HuH-7 (cell line): ENCODE results near the gene NOD1.
"Not testable (repeated sequence)": the region's sequence is repeated elsewhere in the genome, so short reads cannot be mapped to it uniquely, and the experiment has no call there.

Source experiments
- DNase-seq: peaks from one replicate; pipeline ENCODE4 v3.0.0; 2011; ENCODE audit warnings: low spot score

The NOD1 gene, protein sequence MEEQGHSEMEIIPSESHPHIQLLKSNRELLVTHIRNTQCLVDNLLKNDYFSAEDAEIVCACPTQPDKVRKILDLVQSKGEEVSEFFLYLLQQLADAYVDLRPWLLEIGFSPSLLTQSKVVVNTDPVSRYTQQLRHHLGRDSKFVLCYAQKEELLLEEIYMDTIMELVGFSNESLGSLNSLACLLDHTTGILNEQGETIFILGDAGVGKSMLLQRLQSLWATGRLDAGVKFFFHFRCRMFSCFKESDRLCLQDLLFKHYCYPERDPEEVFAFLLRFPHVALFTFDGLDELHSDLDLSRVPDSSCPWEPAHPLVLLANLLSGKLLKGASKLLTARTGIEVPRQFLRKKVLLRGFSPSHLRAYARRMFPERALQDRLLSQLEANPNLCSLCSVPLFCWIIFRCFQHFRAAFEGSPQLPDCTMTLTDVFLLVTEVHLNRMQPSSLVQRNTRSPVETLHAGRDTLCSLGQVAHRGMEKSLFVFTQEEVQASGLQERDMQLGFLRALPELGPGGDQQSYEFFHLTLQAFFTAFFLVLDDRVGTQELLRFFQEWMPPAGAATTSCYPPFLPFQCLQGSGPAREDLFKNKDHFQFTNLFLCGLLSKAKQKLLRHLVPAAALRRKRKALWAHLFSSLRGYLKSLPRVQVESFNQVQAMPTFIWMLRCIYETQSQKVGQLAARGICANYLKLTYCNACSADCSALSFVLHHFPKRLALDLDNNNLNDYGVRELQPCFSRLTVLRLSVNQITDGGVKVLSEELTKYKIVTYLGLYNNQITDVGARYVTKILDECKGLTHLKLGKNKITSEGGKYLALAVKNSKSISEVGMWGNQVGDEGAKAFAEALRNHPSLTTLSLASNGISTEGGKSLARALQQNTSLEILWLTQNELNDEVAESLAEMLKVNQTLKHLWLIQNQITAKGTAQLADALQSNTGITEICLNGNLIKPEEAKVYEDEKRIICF

DNA sequence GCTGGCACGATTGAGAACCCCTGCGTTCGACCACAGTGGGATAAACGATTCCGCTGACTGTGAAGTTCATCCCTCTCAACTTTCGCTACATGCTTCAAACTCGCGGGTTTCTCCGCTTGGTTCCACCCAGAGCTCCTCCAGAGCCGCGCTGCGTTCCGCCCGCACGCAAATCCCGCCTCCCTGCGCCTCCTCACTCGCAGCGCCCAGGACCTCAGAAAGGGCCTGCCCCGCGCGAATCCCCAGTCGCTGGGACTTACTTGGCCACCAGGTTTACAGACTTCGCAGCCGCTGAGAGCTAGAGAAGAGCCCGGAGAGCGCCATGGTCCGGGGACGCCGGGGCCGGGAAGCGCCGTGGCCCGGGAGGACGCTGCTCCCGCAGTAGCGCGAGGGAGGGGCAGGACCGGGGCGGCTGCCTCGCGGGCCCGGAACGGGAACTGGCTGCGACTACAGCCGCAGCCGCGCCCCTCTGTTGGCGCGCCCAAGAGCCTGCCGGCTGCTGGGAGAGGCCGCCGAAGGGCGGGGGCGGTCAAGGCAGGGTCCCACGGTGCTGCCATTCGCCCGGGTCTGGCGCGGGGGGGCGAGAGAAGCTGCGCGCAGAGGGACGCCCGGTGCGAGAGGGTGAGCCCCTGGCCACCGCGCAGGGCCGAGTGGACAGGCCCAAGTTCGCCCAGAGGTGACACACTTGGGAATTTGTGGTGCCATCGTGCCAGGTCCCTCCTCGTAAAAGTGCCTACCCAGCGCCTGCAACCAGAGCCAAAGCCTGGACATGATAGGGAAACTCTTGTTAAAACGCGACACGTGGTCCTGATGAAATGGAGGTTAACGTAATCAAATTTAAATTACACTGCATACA lies at the start of gene NOD1:
TSS of gene NOD1 (minus strand) at position 436 of the 853 bp plus-strand sequence. CDS start 21,863 bp downstream, outside the sequence.
- peak; percentile 77 for DNase-seq

DNA sequence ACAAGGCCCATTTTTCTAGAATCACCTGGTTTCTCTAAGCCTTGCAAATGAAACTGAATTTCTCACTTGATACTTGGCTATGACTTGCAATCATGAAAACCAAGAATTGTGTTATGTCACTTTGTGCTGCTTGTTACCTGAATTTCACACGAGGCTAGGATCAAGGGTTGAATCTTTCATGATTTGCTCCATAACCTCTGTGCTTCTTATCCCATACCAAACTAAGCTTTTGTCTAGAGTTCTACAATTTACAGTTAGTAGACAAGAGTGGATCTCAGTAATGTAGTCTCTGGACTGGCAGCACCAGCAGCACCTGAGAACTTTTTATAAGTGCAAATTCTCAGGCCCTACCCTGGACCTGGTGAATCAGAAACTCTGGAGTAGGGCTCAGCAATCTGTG lies 48.7 kb upstream of the NOD1 start:
- not testable (repeated sequence) for DNase-seq

DNA sequence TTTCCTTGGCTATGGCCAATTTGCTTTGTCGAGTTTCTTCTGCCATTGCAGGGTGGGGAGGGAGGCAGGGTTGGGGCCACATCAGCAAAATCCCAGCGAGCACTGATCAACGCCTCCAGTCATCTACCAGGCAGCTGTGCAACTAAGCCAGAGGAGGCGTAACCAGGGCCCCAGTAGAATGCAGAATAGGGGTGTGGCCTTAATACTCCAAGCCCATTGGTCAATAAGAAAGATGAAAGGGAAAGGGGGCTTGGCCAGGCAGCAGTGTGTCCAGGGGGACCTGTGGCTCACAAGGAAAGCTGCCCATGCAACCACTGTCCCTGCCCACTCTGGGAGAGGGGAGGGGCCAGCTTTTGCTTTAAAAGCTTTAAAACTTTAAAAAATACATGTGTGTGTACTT lies 47.6 kb upstream of the NOD1 start:
- DNase-seq: no peak

DNA sequence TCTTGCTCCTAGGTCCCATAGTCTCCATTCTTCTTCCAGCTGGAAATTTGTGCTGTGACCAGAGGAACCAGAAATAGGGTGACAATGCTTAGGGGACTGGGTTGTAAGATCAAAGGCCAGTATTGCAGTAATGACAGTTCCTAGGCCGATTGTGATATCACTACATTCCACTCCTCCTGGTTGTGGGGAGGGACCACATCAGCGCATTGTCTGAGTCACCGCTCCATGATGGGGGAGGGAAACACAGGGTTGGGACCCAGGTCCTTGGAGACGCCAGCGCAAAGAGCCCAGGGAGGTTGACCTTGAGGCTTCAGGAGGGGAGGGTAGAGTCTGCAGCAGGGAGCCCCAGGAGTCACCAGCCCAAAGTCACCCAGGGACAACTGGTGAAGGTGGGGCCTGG lies 46.8 kb upstream of the NOD1 start:
- DNase-seq: no peak

DNA sequence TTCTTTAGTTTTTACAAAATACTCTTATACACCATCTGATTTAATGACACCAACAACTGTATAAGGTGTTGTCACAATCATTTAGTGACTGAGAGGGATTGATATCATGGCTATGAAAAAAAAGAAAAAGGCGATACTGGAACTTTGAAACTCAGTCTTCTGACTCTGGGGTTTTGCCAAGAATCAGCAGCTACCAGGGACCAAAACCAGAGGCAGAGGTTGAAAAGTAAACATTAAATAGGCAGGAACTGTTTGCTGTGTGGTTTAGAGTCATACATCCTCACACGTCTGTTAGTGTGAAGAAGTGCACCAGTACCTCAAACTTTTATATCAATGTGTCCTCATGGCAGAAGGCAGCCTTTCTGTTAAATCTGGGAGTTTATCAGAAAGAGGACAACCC lies 46.0 kb upstream of the NOD1 start:
- no peak for DNase-seq

DNA sequence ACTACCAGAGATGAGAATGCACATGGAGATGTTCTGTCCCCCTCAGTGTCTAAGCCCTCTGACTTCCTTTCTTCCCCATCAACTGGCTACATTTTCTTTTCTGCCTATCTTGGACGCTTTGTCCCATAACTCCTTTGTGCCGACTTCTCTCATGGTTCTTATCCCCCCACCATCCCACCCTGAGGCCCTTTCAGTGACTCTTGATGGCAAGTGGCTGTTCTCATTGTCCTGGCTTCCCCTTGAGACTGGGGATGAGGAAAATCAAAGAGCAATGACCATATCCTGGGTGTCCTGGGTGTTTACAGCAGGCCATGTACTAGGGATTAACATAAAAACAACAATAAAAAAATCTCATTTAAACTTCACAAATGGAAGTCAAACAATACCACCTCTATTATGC lies 44.9 kb upstream of the NOD1 start:
- no peak for DNase-seq

DNA sequence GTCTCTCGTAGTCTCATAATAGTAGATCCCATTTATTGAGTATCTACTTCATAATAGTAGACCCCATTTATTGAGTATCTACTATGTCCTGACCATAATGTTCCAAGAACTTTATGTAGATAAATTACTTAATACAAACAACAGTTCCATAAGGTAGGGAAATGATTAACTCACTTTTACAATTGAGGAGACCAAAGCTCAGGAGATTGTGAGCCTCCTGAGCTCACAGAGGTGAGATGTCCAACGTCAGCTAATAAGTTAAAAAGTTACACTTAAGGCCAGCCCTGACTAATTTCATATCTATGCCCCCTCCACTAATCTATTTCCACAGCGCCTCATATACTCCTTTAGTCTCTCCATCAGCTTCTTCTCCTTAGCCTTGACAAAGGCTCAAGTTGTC lies 43.6 kb upstream of the NOD1 start:
- no peak for DNase-seq

DNA sequence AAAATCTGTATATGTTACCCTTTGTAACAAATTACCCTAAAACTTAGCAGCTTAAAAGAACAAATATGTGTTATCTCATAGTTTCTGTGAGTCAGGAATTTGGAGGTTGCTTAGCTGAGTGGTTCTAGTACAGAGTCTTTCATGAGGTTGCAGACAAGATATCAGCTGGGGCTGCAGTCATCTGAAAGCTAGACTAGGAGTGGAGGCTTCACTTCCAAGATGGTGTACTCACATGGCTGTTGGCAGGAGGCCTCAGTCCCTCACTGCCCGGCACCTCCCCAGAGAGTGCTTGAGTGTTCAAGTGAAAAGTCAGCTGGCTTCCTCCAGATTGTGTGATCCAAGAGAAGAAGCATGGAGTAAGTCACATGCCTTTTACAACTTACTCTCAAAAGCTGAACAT lies 42.9 kb upstream of the NOD1 start:
- no peak for DNase-seq

DNA sequence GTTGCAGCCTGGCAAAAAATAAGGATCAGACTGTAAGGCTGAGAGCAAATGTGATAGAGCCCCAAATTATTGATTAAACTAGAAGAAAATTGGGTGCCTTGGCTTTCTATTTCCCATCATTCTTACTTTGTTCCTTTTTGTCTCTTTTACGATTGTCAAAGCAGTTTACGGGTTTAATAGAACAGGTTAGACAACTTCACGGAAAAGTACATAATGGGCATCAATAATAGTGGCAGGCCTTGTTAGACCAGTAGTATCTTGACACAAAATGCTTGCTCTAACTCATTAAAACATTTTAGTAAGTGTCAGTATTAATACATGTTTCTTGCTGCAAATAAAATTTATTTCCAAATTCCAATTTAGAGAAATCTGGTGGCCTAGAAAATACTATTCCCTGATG lies 40.5 kb upstream of the NOD1 start:
- DNase-seq: no peak

DNA sequence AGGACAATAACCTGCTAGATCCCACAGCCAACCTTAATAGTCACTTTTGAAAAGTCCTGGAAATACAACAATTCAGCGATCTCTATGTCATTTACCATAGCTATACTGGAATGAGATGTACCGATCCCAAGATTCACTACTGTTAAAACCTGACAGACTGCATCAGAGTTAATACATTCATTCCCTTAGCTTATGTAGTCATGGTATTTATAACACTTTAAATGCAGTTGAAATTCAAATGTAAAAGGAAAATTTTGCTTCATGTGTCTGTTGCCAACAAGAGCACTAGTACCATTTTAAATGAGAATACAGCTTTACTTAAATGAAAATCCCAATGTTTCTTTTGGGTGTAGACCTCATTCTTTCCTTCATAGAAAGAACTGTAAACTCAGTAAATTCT lies 37.2 kb upstream of the NOD1 start:
- no peak for DNase-seq

DNA sequence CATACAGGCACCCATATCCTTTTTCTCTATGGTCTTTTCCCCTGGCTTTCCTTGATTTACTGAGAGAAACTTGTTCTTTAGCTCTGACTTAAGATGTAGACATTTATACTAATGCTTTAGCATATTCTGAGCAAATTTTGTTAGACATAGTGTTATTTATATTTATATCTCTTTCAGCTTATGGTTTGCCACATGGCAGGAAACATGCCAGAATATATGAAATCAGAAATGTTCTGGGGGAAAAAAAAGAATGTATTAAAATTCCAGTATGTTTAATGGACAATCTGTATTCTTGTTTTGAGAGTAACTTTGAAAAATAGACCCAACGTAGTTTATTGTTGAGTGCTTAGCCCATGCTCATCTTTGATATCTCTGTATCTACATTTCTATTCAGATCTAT lies 36.2 kb upstream of the NOD1 start:
- DNase-seq: no peak

DNA sequence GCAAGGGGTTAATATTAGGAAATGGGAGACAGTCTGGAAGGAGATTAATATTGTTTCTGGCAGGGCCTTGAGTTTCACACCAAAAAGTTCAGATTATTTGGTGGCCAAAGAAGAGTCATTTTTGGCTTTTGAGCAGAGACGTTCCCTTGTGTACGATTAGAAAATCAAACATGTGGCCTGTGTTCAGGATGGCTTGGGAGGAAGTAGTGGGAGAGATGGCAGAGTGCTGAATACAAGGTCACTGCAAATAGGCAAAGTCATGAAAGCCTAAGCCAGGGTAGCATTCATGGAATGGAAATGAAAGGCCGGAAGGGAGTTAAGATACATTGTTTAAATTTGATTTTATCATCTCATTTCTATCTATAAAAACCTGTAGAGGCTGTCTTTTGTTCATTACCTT lies 35.6 kb upstream of the NOD1 start:
- DNase-seq: no peak

DNA sequence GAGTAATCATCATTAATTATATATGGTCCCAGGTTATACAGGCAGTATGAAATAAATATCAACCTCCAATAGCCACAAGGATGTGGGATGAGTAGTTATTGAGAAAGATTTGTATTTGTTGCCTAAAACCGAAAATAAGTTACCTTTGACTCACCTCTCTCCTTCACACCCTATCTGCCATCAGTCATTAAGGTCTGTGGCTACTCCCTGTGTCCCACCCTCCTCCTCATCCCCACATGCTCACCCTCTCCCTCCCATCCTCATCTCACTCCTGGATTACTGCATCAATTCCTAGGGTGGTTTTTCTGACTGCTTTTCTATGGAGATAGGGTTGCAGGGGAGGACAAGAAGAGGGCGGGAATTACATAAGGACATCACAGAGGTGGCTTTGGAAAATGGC lies 35.2 kb upstream of the NOD1 start:
- no peak for DNase-seq

DNA sequence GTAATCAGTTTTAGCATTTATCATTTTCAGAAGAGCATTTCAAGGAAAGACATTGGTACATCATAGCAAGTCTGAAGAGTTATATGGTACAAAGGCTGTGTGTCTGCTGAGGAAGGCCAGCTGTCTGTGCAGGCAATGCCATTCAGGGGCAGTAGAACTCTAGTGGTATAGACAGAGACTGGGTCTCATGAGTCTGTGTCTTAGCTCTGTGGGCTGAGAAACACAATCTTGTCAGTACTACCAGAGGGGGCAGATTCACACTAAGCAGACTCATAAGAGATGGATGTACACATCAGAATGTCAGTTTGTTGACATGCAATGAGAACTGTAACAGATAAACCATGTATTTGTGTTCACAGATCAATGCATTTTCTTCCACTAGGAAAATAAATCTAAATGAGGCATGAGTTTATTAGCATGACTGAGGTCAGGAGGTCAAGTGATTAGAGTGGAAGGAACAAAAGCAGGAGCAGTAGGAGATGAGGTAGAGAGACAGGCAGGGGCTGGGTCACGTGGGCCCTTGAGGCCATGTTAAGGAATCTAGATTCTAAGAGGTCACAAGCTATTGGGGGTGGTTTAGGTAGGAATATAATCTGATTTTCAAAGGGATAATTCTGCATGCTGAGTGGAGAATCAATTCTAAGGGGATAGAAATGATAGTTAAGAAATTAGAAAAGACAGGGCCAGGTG lies 33.5 kb upstream of the NOD1 start:
- no peak for DNase-seq

DNA sequence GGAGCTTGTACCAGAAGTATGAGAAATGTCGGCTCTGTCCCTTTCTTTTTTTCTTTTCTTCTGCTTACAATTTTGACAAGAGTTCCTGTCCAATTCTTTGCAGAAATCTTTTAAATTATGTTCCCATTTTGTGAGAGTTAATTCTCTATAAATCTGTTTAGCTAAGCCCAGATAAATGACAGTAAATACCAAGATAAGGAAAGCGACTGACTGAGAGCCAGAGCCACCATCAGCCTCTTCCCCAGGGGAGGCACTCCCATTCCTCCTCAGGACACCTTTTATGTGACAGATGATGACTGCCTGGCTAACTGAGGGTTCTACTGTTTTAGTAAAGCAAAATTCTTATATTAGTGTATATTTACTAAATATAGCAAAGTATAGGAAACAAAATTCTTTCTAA lies 32.9 kb upstream of the NOD1 start:
- no peak for DNase-seq

DNA sequence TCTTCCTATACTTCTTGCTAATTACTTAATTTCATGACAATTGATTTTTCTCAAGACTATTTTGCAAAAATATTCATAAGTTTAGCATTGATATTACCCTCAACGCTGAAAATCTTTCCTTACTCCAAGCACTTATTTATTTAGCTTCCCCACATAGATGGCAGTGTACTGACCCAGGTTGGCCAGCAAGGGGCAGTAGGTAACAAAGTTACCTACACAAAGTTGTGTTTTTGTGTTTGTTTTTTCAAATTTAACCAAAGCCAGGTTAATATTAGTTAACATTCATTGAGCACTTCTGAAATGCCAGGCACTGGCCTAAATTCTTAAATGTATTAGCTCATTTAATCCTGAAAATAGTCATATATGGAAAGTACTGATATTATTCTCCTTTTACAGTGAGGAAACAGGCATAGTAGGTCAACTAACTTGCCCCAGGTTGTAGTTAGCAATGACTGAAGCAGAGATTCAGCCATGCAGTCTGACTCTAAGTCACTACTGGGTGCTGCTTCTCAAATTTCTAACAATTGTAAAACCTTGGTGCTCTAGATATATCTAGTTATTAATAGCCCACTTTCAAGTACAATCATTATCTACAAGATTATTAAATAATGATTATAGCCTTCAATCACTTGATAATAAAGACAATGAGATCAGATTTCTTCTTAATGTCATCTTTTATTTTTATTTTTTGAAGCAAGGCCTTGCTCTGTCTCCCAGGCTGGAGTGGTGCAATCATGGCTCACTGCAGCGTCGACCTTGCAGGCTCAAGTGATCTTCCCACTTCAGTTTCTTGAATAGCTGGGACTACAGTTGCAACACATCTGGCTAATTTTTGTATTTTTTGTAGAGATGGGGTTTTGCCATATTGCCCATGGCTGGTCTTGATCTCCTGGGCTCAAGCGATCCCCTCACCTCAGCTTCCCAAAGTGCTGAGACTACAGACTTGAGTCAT lies 31.8 kb upstream of the NOD1 start:
- peak; percentile 26 for DNase-seq

DNA sequence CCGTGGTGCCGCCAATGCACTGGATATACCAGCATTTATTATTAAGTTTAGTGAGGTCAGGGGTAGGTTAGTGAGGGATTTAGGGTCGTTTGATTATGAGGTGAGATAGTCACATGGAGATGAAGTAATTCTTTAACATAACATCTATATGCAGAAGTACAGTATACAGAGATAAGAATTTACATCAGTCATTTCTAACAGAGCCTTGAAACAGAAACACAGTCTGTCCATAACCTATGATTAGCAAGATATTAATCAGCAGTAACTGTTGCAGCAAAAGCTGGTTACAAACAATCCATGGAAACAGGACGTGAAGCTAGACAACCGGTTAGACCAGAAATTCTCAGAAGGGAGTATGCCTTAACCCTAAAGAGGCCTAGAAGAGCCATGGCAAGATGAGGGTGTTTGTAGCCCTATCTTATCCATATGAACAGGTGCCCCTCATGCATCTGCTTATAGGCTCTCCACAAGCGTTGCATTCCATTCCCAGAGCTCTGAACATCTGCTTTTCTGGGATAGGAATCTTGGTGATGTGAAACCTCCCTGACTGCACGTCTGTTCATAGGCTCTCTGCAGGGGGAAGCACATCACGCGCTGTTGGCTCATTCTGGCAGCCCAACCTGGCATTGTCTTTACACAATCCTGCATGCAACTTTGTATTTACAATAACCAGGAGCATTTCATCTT lies 30.7 kb upstream of the NOD1 start:
- DNase-seq: not testable (repeated sequence)

DNA sequence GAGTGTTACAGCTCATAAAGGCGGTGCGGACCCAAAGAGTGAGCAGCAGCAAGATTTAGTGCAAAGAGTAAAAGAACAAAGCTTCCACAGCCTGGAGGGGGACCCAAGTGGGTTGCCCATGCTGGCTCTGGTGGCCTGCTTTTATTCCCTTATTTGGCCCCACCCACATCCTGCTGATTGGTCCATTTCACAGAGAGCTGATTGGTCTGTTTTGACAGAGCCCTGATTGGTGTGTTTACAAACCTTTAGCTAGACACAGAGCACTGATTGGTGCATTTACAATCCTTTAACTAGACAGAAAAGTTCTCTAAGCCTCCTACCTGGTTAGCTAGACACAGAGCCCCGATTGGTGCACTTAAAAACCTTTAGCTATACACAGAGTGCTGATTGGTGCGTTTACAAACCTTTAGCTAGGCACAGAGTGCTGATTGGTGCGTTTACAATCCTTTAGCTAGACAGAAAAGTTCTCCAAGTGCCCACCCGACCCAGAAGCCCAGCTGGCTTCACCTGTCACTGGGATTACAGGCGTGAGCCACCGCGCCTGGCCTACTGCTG lies 28.8 kb upstream of the NOD1 start:
- DNase-seq: not testable (repeated sequence)

DNA sequence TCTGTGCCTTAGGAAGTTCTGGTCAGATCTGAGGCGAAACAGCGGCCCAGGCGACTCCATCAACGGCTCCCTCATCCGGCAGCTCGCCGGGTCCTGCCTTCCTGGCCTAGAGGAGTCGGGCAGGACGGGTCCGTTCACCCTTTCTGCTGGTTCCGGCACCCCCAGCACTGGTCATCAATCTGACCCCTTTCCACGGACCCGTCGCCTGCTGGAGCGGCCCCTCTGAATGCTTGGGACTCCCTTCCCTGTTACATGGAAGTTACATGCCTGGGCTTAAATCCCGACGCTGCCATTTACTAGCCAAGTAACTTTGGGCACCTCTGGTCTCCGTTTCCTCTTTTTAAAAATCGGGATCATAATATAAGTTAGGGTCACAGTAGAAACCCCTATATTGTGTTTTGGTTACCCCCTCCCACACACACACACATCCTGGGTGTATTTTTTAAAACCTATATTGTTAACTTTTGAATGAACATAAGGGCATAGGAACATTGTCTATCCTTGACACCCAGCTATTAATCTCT lies 26.7 kb upstream of the NOD1 start:
- DNase-seq: no peak
